NCI-H345 (cell line): Measurements from ENCODE around the gene PSEN1.

Experiments used
- DNase-seq: peaks from one replicate; lab custom pipeline; 2025; lab: John Stamatoyannopoulos, UW

The PSEN1 gene

GRCh38 chr14:73239393-73240241, 103.3 kb downstream of the PSEN1 start:
- no peak for DNase-seq

GRCh38 chr14:73240816-73241480, 104.6 kb downstream of the PSEN1 start:
- DNase-seq = no peak

- no peak for DNase-seq
Measured at GRCh38 chr14:73241481-73242165, 105.3 kb downstream of the PSEN1 start.

- DNase-seq = no peak
Measured at GRCh38 chr14:73242357-73242901, 106.1 kb downstream of the PSEN1 start.

- no peak for DNase-seq
Measured at GRCh38 chr14:73243341-73243740, 107.0 kb downstream of the PSEN1 start.

- no peak for DNase-seq
Measured at GRCh38 chr14:73243748-73244147, 107.4 kb downstream of the PSEN1 start.

- DNase-seq = no peak
Measured at GRCh38 chr14:73244541-73245290, 108.4 kb downstream of the PSEN1 start.

- DNase-seq = no peak
Measured at GRCh38 chr14:73245480-73246325, 109.4 kb downstream of the PSEN1 start.

- no peak for DNase-seq
Measured at GRCh38 chr14:73246387-73247150, 110.3 kb downstream of the PSEN1 start.

- no peak for DNase-seq
Measured at GRCh38 chr14:73248108-73248868, 112.0 kb downstream of the PSEN1 start.

- no peak for DNase-seq
Measured at GRCh38 chr14:73249108-73249507, 112.8 kb downstream of the PSEN1 start.

GRCh38 chr14:73249564-73250316, 113.4 kb downstream of the PSEN1 start:
- no peak for DNase-seq

GRCh38 chr14:73250317-73250713, 114.0 kb downstream of the PSEN1 start:
- no peak for DNase-seq

- DNase-seq = peak; percentile 91
Measured at GRCh38 chr14:73250781-73251500, 114.6 kb downstream of the PSEN1 start.

- DNase-seq = no peak
Measured at GRCh38 chr14:73251516-73252215, 115.4 kb downstream of the PSEN1 start.

GRCh38 chr14:73252491-73253322, 116.4 kb downstream of the PSEN1 start:
- DNase-seq = no peak

- DNase-seq = no peak
Measured at GRCh38 chr14:73253323-73253610, 117.0 kb downstream of the PSEN1 start.
